Neural cell (in vitro differentiated cells): ENCODE data around the gene CABCOCO1. TPM values are rescaled to one million over a fixed set of nuclear protein-coding genes. Genes with fewer than 3 reads are reported as not detected.

Experiments
- H2AFZ ChIP-seq: fragments of 200-600, 300-800 bp; sonication (generic), shearing (Covaris generic); 2 replicates; pipeline ENCODE4 v1.6.0; 2014; ENCODE audit warnings: low read depth, mild to moderate bottlenecking, antibody characterized with exemption, low read length, moderate library complexity
- H3F3A ChIP-seq: fragments of 200-600 bp; shearing (Covaris generic); 2 replicates; pipeline ENCODE4 v1.6.1; 2016; ENCODE audit warnings: mild to moderate bottlenecking, moderate library complexity, mixed read lengths, antibody characterized with exemption, low read length; ENCODE audit not compliant: insufficient read depth, poor library complexity, severe bottlenecking
- H3K27ac ChIP-seq: fragments of 200-600, 300-800 bp; sonication (generic), shearing (Covaris generic); 2 replicates; pipeline ENCODE4 v1.5.1; 2014; ENCODE audit warnings: mild to moderate bottlenecking, low read length, moderate library complexity
- H3K27me3 ChIP-seq: fragments of 300-800, 200-600 bp; sonication (generic), shearing (Covaris generic); 2 replicates; pipeline ENCODE4 v1.6.0; 2014; ENCODE audit warnings: mild to moderate bottlenecking, low read depth, low read length, moderate library complexity; ENCODE audit not compliant: insufficient read depth
- H3K36me3 ChIP-seq: fragments of 300-800, 200-600 bp; sonication (generic), shearing (Covaris generic); 2 replicates; pipeline ENCODE4 v1.5.1; 2014; ENCODE audit warnings: mild to moderate bottlenecking, antibody characterized with exemption, low read length, moderate library complexity; ENCODE audit not compliant: insufficient read depth
- H3K4me2 ChIP-seq: fragments of 300-800, 200-600 bp; sonication (generic), shearing (Covaris generic); 2 replicates; pipeline ENCODE4 v1.6.0; 2014; ENCODE audit warnings: mild to moderate bottlenecking, low read length
- H3K4me3 ChIP-seq: fragments of 300-800, 200-600 bp; sonication (generic), shearing (Covaris generic); 2 replicates; pipeline ENCODE4 v1.5.1; 2014; ENCODE audit warnings: mild to moderate bottlenecking, low read length, moderate library complexity
- H3K79me2 ChIP-seq: fragments of 200-600 bp; shearing (Covaris generic); replicated peaks from 2 replicates; pipeline ENCODE4 v1.6.0; 2014; ENCODE audit warnings: mild to moderate bottlenecking, low read length, moderate library complexity; ENCODE audit not compliant: insufficient read depth
- H3K9ac ChIP-seq: fragments of 300-800, 200-600 bp; sonication (generic), shearing (Covaris generic); 2 replicates; pipeline ENCODE4 v1.6.1; 2016; ENCODE audit warnings: mild to moderate bottlenecking, low read length, mixed read lengths
- H3K9me2 ChIP-seq: fragments of 200-600 bp; shearing (Covaris generic); 2 replicates; pipeline ENCODE4 v1.6.1; 2016; ENCODE audit warnings: mild to moderate bottlenecking, low read length, mixed read lengths; ENCODE audit not compliant: insufficient read depth
- H3K9me3 ChIP-seq: fragments of 200-600, 300-800 bp; sonication (generic), shearing (Covaris generic); 2 replicates; pipeline ENCODE4 v1.6.1; 2016; ENCODE audit warnings: mild to moderate bottlenecking, mixed run types, low read length, moderate library complexity, mixed read lengths
- H4K20me1 ChIP-seq: fragments of 200-600 bp; shearing (Covaris generic); 2 replicates; pipeline ENCODE4 v1.6.1; 2016; ENCODE audit warnings: mild to moderate bottlenecking, mixed run types; ENCODE audit not compliant: insufficient read depth
- CTCF ChIP-seq: fragments of 450-650 bp; IDR thresholded peaks from 2 replicates; pipeline ENCODE4 v1.5.1; 2014; ENCODE audit warnings: antibody characterized with exemption, mild to moderate bottlenecking, moderate library complexity; ENCODE audit not compliant: poor library complexity, severe bottlenecking
- EP300 ChIP-seq: fragments of 450-650 bp; conservative IDR thresholded peaks from 2 replicates; pipeline ENCODE4 v1.6.1; 2014; ENCODE audit warnings: antibody characterized with exemption, mild to moderate bottlenecking, moderate library complexity; ENCODE audit not compliant: poor library complexity, severe bottlenecking
- EZH2 ChIP-seq: fragments of 200-600, 300-800 bp; shearing (Covaris generic), sonication (generic); IDR thresholded peaks from 2 replicates; pipeline ENCODE4 v1.6.1; 2014; ENCODE audit warnings: antibody characterized with exemption, low read length, borderline replicate concordance, mild to moderate bottlenecking; ENCODE audit not compliant: insufficient read depth, poor library complexity, severe bottlenecking
- MXI1 ChIP-seq: fragments of 450-650 bp; conservative IDR thresholded peaks from 2 replicates; pipeline ENCODE4 v1.6.1; 2014; ENCODE audit warnings: antibody characterized with exemption, mild to moderate bottlenecking; ENCODE audit not compliant: poor library complexity, severe bottlenecking
- POLR2AphosphoS5 ChIP-seq: IDR thresholded peaks from 2 replicates; pipeline ENCODE4 v1.6.1; 2012
- RAD21 ChIP-seq: fragments of 450-650 bp; conservative IDR thresholded peaks from 2 replicates; pipeline ENCODE4 v1.6.1; 2014; ENCODE audit warnings: antibody characterized with exemption, mild to moderate bottlenecking, moderate library complexity
- REST ChIP-seq: IDR thresholded peaks from 2 replicates; pipeline ENCODE4 v1.6.1; 2012; ENCODE audit warnings: borderline replicate concordance
- SMC3 ChIP-seq: fragments of 450-650 bp; conservative IDR thresholded peaks from 2 replicates; pipeline ENCODE4 v1.6.1; 2014; ENCODE audit warnings: antibody characterized with exemption, mild to moderate bottlenecking, moderate library complexity; ENCODE audit not compliant: poor library complexity
- TAF1 ChIP-seq: IDR thresholded peaks from 2 replicates; pipeline ENCODE4 v1.6.1; 2012; ENCODE audit warnings: low read depth
- polyA plus RNA-seq: library from polyadenylated mRNA; depleted of rRNA; stranded (reverse); fragments of >200 nt; gene quantifications from 2 replicates; pipeline ENCODE4 v1.2.3, GENCODE V29; 2014

CABCOCO1 gene
- polyA plus RNA-seq, 1 donor from 2014 or later = 0.31 TPM

GRCh38 chr10:61752111-61753011 lies 89.6 kb downstream of the CABCOCO1 start:
- no peak overlapping the region for H3K4me3 ChIP-seq
- no peaks in the 10 kb centered on the region for H3F3A ChIP-seq
- H3K9me2 ChIP-seq = no peaks in the 10 kb centered on the region
- no peaks in the 10 kb centered on the region for H3K27me3 ChIP-seq
- no peak for TF ChIP-seq EZH2
- TF ChIP-seq CTCF = no peak
- TF ChIP-seq SMC3 = no peak
- no peak for TF ChIP-seq POLR2AphosphoS5
- no peak for TF ChIP-seq RAD21
- no peak for TF ChIP-seq EP300
- TF ChIP-seq TAF1 = no peak
- no peak for TF ChIP-seq MXI1
- TF ChIP-seq REST = no peak
- no peak overlapping the region for H3K27ac ChIP-seq
- H3K9ac ChIP-seq = no peak overlapping the region
- H3K79me2 ChIP-seq = no peaks in the 10 kb centered on the region
- no peak overlapping the region for H2AFZ ChIP-seq
- no peaks in the 10 kb centered on the region for H3K36me3 ChIP-seq
- H3K4me2 ChIP-seq = no peak overlapping the region
- no peaks in the 10 kb centered on the region for H4K20me1 ChIP-seq
- H3K9me3 ChIP-seq = no peaks in the 10 kb centered on the region

- Histone ChIP-seq H3K9me3 (no peaks in the 10 kb centered on the region), H3K9ac (no peak overlapping the region), H4K20me1 (no peaks in the 10 kb centered on the region), H3K27me3 (no peaks in the 10 kb centered on the region), H3K27ac (no peak overlapping the region), H3K9me2 (no peaks in the 10 kb centered on the region), H3F3A (no peaks in the 10 kb centered on the region), H3K79me2 (no peaks in the 10 kb centered on the region), H3K4me3 (no peak overlapping the region), H2AFZ (no peak overlapping the region), H3K36me3 (no peaks in the 10 kb centered on the region), H3K4me2 (no peak overlapping the region)
- TF ChIP-seq SMC3 (no peak), MXI1 (no peak), EZH2 (no peak), RAD21 (no peak), POLR2AphosphoS5 (no peak), REST (no peak)
Observed at GRCh38 chr10:61753453-61753852, 90.7 kb downstream of the CABCOCO1 start.
